Bronchial epithelial cell (primary cell): ENCODE data around the gene WHRN. TPM values are rescaled to one million over a fixed set of nuclear protein-coding genes. Genes with fewer than 3 reads are reported as not detected.

Source experiments
- DNase-seq: peaks from one replicate; pipeline ENCODE4 v3.0.0-alpha.2; 2010; ENCODE audit warnings: low read depth
- FAIRE-seq: peaks from 2 replicates; lab custom pipeline; 2011; peaks lifted over from hg19 to GRCh38; lab: Jason Lieb, UNC
- H3K27me3 ChIP-seq: 2 replicates; pipeline ENCODE4 v1.5.1; 2011; ENCODE audit warnings: low read length; ENCODE audit not compliant: control insufficient read depth, insufficient read depth
- H3K36me3 ChIP-seq: 2 replicates; pipeline ENCODE4 v1.5.1; 2011; ENCODE audit warnings: low read length; ENCODE audit not compliant: control insufficient read depth, insufficient read depth
- H3K4me3 ChIP-seq: 2 replicates; pipeline ENCODE4 v1.5.1; 2011; ENCODE audit warnings: mild to moderate bottlenecking, low read depth, low read length, control low read depth
- CTCF ChIP-seq: IDR thresholded peaks from 2 replicates; pipeline ENCODE4 v1.5.1; 2011; ENCODE audit warnings: mild to moderate bottlenecking, moderate library complexity, low read length, control low read depth, inconsistent platforms; ENCODE audit not compliant: insufficient read depth, severe bottlenecking
- total RNA-seq: library from RNA; depleted of rRNA; stranded (reverse); fragments of >200 nt; gene quantifications from 2 replicates; pipeline ENCODE4 v1.2.1, GENCODE V29; 2014

WHRN gene
- total RNA-seq, 1 donor from 2014 or later, result 0.53 TPM

GRCh38 chr9:114493521-114494184, 11.6 kb downstream of the WHRN start:
- no peak for TF ChIP-seq CTCF
- no peak for FAIRE-seq

GRCh38 chr9:114492991-114493390, 12.3 kb downstream of the WHRN start:
- FAIRE-seq (no peak), DNase-seq (no peak)
- no peak for TF ChIP-seq CTCF
- no peak overlapping the region for H3K4me3 ChIP-seq
- no peaks in the 10 kb centered on the region for H3K36me3 ChIP-seq
- H3K27me3 ChIP-seq, result no peaks in the 10 kb centered on the region

More at GRCh38 chr9:114493521-114494184, 11.6 kb downstream of the WHRN start:
- Histone ChIP-seq H3K27me3 (no peaks in the 10 kb centered on the region), H3K36me3 (no peaks in the 10 kb centered on the region), H3K4me3 (no peak overlapping the region)
- no peak for DNase-seq

GRCh38 chr9:114491430-114492003, 13.8 kb downstream of the WHRN start:
- Histone ChIP-seq H3K27me3 (no peaks in the 10 kb centered on the region), H3K4me3 (no peak overlapping the region), H3K36me3 (no peaks in the 10 kb centered on the region)
- FAIRE-seq (no peak), DNase-seq (no peak)
- TF ChIP-seq CTCF, result no peak

- no peak overlapping the region for H3K4me3 ChIP-seq
- no peak for DNase-seq
- TF ChIP-seq CTCF, result no peak
- no peaks in the 10 kb centered on the region for H3K36me3 ChIP-seq
- no peaks in the 10 kb centered on the region for H3K27me3 ChIP-seq
- no peak for FAIRE-seq
These were observed 15.3 kb downstream of the WHRN start for GRCh38 chr9:114489928-114490327.

- no peaks in the 10 kb centered on the region for H3K36me3 ChIP-seq
- DNase-seq (no peak), FAIRE-seq (no peak)
- TF ChIP-seq CTCF, result no peak
- peaks cover 2% of the 10 kb centered on the region for H3K27me3 ChIP-seq
- no peak overlapping the region for H3K4me3 ChIP-seq
These were observed 16.7 kb downstream of the WHRN start for GRCh38 chr9:114488398-114489129.
